ENCODE results near the gene KCNT1.

Gene KCNT1

GRCh38 chr9:135728436-135729110, 26.6 kb downstream of the KCNT1 start:
- DNase-seq: no peak

DNA sequence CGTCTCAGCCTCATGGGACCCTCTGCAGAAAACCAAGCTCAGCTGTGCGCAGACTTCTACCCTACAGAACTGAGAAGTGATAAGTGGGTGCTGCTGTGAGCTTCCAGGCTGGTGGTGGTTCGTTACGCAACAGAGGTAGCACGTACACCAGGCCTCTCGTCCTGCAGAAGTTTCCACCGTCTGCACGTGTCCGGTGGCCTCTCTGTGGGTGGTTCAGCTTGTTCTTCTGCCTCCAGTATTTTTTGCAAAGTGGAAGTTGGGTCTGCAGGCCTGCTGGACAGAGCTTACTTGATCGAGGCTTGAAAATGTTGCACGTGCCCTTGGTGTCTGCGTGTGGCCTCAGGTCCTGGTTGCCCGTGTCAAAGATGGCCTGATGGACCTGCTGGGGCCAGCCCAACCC, 27.5 kb downstream of the KCNT1 start:
- DNase-seq: no peak

- DNase-seq: no peak
Observed at GRCh38 chr9:135731454-135731853, 29.5 kb downstream of the KCNT1 start.

DNA sequence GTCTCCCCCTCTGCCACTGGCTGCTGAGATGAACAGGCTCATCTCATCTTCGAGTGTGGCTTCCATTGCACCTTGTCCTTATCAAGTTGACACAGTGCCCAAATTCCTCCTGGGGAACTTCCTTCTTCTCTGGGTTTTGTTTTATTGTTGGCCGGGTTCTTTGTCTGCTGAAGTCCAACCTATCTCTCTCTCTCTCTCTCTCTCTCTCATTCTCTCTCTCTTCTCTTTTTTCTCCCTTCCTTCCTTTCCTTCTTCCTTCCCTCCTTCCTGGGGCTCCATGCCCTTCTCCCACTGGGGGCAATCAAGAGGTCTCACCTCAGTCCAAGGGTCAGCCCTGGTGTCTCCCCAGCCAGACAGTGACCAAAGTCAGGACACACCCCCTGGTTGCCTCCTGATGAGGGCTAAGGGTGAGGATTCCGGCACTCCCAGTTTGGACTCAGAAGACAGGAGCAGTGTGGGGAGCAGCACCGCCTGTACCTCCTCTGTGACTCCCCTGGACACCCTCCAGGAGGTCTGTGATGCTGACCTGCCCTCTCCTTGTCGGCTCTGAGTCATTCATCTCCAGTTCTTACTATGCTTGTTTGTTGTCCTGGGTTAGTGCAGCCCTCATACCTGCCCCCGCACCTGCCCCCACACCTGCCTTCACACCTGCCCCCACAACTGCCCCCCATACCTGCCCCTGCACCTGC, 30.7 kb downstream of the KCNT1 start:
- DNase-seq: no peak

- no peak for DNase-seq
Observed at GRCh38 chr9:135734616-135735144, 32.7 kb downstream of the KCNT1 start.

DNA sequence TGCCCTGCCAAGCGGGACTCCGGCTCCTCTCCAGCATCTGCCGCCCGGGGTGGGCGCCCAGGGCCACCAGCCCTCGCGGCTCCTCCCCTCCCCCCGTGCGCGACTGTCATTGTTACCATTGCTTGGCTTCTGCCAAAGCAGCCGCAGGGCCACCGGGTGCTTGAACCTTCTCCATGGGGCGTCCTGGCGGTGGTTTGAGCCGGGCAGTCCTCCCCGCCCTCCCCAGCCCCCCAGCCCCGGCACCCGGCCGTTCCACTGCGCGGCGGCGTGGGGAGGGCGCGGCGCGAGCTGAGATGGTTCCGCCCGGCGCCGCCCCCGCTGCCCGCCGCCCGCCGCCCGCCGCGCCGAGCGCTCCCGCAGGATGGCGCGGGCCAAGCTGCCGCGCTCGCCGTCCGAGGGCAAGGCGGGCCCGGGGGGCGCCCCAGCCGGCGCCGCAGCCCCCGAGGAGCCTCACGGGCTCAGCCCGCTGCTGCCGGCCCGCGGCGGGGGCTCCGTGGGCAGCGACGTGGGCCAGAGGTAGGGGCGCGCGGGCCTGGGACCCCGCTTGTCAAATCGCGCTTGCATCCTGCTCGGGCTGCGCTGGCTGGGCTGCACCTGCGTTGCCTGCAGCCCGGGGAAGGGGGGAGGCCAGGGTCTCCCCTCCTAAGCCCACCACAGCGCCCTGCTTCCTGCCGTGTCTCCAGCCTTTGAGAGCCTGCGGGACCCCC, 34.4 kb downstream of the KCNT1 start:
- DNase-seq: no peak

DNA sequence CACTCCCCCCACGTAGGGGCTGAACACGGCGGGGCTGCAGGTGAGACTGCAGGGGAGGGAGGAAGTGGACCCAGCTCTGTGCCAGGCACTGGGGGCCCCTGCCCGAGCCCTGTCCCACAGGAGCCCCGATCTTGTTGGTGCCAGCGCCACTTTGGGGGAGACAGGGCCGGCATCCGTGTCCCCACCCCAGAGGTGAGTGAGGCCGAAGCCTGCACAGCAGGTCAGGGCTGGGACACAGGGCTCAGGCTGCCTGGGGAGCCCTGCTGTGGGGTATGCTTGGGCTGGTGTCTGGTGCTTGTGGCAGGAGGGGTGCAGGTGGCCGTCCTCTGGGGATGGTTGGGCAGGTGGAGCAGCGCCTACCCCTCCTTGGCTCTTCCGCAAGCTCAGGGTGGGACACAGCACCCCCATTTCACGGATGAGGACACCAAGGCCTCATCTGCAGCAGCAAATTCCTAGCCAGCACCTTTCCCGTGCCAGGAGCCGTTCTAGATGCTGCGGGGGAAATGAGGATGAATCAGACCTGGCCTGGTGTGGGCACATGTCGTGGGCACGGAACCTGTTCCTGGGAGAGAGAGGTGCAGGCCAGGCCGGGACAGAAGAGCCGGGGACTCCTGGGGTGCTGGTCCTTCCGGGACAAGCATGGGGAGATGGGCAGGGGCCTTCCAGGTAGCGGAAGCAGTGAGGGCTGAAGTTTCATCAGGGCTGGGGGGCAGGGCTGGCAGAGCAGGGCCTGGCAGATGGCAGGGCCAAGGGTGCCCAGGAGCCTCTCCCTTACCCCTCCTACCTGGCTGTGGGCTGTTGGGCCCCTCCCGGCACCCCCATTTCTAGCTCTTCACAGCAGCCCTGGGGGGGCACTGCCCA, 35.2 kb downstream of the KCNT1 start:
- DNase-seq: no peak

DNA sequence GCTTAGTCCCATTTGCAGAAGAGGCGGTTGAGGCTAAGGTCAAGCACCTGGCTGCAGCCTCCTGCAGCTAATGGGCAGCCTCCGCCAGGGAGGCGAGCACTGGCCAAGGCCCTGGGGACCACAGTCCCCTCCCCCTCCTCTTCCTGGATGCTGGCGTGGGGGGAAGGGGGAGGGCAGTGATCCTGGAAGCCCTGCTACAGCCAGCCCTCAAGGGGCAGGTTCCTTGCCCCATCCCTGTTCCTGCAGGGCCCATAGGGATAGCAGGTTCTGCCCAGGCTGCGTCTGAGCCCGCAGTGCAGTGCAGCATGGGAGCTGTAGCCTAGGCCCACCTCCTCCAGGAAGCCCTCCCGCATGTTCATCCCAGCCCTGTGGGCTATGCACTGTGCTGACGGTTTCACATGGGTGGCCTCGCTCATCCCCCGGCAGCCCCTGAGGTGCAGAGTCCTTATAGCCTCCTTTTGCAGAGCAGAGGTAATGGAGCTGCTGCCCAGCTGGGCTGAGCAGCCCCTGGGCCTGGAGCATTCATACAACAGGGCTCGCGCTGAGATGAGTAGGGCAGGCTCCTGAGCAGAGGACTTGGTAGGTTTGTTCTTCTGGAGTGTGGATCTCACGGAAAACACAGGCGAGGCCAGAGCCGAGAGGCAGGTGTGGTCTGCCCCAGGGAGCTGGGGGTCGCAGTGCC, 36.0 kb downstream of the KCNT1 start:
- DNase-seq: no peak

DNA sequence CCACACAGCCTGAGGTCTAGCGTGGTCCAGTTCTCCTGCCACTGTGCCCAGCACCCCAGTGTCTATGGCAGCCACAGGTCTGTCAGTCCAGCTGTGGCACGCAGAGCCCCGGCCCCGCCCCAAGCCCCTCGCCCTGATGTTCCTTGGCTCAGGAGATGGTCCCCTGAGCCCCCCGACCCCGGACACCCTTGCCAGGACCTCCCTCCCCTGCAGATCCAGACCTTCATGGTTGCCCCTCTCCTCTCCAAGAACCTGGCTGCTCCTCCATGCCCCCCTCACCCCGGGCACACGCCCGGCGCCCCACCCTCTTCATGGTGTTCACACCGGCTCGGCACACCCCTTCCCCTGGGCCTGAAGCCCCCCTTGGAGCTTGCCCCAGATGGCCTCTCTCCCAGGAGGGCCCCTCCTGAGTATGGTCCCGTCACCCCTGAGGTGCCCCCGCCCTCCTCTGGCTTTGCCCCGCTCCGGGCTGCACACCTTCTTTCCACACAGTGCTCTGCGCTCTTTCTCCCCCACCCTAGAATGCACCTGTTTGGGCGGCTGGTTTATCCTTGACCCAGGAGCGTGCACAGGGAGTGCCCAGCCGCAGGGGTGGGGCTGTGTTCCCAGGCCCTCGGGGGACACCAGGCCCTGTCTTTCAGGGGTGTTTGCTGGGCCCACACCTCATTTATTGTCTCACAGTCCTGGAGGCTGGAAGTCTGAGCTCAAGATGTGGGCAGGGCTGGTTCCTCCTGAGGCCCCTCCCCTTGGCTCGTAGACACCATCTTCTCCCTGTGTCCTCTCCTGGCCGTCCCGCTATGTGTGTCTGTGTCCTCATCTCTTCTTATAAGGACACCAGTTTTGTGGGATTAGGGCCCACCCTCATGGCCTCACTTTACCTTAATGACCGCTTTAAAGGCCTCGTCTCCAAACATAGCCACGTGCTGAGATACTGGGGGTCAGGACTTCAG, 37.6 kb downstream of the KCNT1 start:
- DNase-seq: no peak

GRCh38 chr9:135741276-135742219, 39.6 kb downstream of the KCNT1 start:
- no peak for DNase-seq

DNA sequence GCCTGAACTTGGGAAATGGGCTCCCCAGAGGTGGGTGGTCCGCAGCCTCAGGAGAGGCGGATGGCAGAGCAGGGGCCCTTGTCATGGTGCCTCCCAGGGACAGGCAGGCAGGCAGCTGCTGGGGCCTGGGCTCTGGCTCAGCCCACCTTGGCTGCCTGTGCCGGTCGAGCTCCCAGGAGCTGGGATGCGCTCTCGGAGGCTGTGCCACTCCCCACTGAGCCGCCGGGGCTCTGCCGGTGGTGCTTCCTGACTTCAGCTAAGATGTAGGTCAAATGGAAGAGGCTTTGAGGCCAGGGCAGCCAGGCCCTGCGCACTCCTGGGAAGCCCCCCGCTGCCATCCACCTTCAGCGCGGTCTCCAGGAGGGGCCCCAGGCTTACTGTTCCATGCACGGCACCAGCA, 41.0 kb downstream of the KCNT1 start:
- DNase-seq: no peak

GRCh38 chr9:135743546-135744332, 41.8 kb downstream of the KCNT1 start:
- DNase-seq: no peak

DNA sequence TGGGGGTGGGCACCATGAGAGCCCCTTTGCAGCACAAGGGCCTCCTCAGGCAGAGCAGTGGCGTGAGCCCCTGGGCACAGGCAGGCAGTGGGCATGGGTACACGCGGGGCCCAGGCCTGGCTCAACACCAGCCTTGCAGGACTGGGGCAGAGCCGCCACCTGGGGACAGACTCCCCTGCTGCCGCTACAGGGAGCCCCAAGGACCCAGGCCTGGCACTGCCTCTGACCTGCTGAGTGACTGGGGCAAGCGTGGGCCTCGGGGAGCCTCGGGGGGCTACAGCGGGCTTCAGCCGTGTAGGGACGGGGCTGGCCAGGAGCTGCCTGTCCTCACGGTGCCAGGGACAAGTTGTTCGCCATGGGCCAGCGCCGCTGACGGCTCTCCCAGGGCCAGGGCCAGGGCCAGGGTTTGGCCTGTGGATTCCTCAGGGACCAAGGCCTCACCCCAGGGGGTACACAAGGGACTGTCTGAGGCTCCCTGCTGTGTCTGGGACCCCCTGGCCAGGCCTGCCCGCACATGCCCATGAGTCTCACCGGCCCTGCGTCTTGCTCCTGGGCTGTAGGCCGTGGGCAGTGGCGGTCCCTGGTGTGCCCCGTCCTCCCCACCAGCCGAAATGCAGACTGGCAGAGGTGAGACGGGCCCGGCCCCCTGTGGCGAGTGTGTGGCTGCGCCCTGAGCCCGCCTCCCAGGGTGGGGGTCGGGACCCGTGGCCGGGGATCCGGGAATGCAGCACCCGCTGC, 42.5 kb downstream of the KCNT1 start:
- no peak for DNase-seq

- no peak for DNase-seq
Observed at GRCh38 chr9:135745189-135745588, 43.2 kb downstream of the KCNT1 start.

DNA sequence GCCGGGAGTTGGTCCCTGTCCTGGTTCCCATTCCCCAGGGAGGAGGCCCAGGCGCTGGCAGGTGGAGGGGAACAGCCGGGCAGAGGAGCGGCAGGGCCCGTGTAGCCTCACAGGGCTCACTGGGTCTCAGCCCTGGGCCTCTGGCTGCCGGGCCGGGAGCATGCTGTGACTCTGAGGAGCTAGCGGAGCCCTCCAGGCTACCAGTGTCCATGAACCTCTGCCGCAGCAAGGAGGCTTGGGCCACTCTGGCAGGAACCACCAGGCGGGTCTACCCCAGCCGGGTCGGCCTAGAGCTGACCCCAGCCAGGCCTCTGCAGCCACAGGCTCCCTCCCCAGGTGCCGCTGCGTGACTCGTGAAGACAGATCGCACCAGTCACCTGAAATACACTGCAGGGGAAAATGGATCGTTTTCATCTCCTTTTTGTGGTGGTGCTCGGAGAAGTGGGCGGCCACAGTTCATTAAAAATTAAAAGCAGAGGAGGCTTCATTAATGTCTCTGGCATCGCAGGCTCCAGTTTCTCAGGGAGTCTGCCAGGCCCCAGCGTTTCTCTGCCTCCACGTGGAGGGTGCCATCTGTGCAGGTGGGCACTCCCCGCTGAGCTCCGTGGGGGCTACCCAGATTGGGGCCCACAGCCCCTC, 43.8 kb downstream of the KCNT1 start:
- no peak for DNase-seq

DNA sequence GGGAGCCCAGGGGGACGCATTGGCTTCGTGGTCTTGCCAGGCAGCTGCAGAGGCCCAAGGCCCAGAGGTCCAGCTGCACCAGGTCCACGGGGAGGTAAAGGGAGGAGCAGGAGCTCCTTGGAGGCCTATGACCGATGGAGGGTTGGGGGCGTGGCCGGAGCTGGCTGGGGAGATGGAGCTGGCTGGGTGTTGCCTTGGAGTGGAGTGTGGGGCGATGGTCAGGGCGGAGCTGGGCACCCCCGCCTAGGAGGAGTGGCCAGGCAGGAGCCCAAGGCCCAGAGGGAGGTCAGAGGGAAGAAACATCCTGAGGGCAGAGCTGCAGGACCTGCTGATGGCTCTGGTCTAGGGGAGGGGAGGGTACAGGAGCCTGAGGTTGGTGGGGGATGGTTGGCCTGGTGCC, 44.6 kb downstream of the KCNT1 start:
- DNase-seq: no peak

- no peak for DNase-seq
Observed at GRCh38 chr9:135747311-135747710, 45.3 kb downstream of the KCNT1 start.

- no peak for DNase-seq
Observed at GRCh38 chr9:135748676-135749075, 46.7 kb downstream of the KCNT1 start.
